Fibroblast of mammary gland (primary cell): Measurements from ENCODE around the gene KRTDAP.

Source experiments
- DNase-seq: peaks from one replicate; pipeline ENCODE4 v3.0.0-alpha.2; 2010; ENCODE audit warnings: low read depth
- H3K4me3 ChIP-seq: 2 replicates; pipeline ENCODE4 v1.5.1; 2011; ENCODE audit warnings: low read depth, mild to moderate bottlenecking, low read length, moderate library complexity; ENCODE audit not compliant: control insufficient read depth
- TF ChIP-seq, protein P1 (sequence below): conservative IDR thresholded peaks from 2 replicates; pipeline ENCODE4 v1.5.1; 2011; ENCODE audit warnings: low read depth, low read length, inconsistent platforms; ENCODE audit not compliant: control insufficient read depth, insufficient read depth

KRTDAP gene

DNA sequence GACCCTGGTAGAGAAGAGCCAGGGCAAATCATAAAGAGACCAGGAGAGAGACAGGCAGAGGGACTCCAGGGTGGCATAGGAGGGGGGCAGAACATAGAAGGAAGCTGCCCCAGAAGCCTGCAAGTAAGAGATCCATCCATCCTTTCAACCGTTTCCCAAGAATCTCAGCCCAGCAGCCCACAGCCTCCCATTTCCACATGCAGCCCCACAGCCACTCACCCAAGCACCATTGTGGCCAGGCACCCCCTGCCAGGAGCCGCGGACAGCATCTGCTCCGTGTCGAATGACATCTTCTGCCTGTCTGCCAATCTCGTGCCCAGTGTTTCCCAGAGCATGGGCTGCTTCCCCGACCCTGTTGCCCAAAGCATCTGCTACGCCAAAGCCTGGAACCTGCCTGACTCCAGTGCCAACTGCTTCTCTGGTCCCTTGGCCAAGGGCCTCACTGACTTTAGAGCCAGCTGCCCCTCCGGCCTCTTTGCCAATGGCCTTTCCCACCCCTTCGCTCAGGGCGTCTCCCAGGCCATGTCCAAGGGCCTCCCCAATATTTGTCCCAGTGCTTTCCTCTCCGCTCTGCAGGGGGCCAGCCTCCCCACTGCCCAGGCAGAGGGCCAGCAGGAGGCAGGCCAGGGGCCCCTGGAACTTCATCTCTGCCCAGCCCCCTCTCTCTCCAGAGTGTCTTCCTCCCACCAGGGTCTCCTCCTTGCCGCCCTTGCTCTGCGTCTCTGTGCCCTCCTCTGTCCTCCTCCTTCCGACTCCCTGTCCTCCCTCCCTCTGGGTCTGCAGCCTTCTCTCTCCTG is 22.8 kb upstream of the KRTDAP start:
- no peak overlapping the region for H3K4me3 ChIP-seq
- no peak for DNase-seq
- TF ChIP-seq, protein P1, sequence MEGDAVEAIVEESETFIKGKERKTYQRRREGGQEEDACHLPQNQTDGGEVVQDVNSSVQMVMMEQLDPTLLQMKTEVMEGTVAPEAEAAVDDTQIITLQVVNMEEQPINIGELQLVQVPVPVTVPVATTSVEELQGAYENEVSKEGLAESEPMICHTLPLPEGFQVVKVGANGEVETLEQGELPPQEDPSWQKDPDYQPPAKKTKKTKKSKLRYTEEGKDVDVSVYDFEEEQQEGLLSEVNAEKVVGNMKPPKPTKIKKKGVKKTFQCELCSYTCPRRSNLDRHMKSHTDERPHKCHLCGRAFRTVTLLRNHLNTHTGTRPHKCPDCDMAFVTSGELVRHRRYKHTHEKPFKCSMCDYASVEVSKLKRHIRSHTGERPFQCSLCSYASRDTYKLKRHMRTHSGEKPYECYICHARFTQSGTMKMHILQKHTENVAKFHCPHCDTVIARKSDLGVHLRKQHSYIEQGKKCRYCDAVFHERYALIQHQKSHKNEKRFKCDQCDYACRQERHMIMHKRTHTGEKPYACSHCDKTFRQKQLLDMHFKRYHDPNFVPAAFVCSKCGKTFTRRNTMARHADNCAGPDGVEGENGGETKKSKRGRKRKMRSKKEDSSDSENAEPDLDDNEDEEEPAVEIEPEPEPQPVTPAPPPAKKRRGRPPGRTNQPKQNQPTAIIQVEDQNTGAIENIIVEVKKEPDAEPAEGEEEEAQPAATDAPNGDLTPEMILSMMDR = no peak

DNA sequence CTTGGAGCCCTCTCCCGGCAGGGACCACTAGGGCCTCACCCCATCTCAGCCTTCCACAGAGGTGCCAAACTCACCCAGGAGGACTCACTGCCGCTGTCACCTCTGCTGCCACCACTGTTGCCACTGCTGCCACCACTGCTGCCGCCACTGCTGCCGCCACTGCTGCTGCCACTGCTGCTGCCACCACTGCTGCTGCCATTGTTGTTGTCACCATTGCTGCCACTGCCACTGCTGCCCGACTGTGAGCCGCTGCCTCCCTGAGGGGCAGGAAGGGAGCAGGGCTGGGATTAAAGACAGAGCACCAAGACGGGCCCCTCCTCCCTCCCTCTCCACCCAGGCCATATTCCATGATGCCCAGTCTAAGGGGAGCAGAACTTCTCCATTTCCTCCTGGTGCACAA is 21.1 kb upstream of the KRTDAP start:
- no peak overlapping the region for H3K4me3 ChIP-seq
- TF ChIP-seq, protein P1 = no peak
- no peak for DNase-seq

DNA sequence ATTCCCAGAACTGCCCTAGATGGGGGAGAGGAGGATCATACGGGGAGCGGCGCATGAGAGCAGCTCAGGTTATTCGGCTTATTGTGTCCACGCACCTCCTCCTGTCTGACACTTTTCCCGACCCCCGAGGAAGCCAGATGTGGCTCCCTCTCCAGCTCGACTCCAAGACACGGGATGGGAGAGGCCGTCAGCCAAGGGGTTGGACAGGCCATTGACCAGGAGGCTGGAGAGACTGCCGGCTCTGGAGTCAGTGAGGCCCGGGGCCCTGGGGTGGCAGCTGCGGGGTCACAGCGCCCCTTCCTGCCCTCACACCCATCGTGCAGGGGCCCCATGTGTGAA is 20.3 kb upstream of the KRTDAP start:
- H3K4me3 ChIP-seq = no peak overlapping the region
- no peak for DNase-seq
- TF ChIP-seq, protein P1 = no peak

DNA sequence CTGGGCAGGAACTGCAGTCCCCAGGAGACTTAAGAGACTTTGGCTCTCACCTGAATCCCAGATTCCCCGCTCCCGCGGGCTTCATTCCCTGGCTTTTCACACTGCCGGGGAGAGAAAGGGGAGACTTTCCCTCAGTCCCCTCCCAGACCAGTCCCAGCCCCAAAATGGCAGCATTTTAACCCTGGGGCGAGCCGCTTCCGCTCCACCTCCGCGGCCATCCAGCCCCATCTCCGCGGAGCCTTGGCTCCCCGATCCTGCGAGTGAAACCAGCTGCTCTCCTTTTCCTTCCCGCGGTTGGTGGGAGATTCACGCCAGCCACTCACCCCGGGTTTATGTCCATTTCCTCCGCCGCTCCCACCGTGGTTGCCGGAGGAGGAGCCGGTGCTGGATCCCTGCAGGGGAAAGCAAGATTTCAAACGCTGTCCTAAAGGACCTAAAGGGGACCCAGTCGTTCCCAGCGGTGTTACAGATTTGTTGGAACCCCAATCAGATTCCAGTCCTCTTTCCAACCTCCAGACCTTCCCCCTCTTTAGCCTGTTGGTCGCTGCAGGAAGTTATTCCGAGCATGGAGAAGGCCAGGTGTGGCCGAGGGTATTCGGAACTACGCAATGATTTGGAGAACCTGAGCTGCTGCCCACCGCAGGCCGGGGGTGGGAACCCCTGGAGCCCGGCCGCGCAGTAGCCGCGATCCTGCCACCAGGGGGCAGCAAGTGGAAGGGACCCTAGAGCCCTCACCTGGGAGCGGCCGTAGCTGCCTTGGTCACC is 19.8 kb upstream of the KRTDAP start:
- TF ChIP-seq, protein P1 = peak; percentile 77
- peak; percentile 32 for DNase-seq
- H3K4me3 ChIP-seq = peak overlapping the region; percentile 2

DNA sequence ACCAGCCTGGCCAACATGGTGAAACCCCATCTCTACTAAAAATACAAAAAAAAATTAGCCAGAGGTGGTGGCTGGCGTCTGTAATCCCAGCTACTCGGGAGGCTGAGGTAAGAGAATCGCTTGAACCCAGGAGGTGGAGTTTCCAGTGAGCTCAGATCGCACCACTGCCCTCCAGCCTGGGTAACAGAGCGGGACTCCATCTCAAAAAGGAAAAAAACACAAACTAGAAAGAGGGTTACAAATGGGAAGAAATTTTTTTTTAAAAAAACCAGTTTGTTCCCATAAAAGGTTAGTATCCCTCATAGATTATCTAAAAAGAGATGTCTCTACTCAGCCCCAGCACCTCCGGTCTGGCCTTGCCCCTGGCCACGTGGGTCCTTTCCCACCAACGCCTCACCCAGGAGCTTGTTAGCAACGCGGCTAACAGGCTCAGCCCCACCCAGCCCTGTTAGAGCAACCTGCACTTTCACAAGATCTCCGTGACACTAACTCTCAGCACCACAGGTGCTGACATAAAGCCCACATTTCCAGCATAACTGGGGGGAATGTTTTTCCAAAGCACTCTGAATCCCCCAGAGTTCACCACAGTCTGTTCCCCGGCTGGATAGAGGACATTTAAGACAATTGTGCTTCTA is 18.9 kb upstream of the KRTDAP start:
- TF ChIP-seq, protein P1 = no peak
- no peak overlapping the region for H3K4me3 ChIP-seq
- DNase-seq = no peak

DNA sequence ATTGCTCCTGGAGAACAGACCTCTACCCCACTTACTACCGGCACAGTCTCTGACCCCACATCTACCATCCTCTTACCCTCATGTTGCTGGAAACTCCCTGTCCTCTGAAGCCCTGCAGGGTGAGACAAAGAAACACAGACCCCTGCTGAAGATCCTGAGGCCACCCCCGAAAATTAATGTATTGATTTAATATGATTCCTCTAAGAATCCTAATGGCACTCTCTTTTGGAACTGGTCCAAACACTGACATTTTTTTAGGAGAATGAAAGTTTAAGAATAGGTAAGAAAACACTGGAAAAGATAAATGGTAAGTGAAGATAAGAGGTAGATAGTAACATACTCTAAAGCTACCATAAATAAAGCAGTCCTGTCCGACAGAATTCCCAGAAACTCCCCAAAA is 17.9 kb upstream of the KRTDAP start:
- no peak for DNase-seq
- H3K4me3 ChIP-seq = no peak overlapping the region
- TF ChIP-seq, protein P1 = no peak
